Endodermal cell (in vitro differentiated cells): ENCODE measurements around the gene ZCCHC14. TPM values are rescaled to one million over a fixed set of nuclear protein-coding genes. Genes with fewer than 3 reads are reported as not detected.
A peak's percentile ranks its signal among the peaks of the same experiment; 100 is the strongest.

Source experiments
- DNase-seq: peaks from one replicate; pipeline ENCODE4 v3.0.0-alpha.2; 2017
- H3K27ac ChIP-seq: 2 replicates; pipeline ENCODE4 v1.5.1; 2013; ENCODE audit warnings: mild to moderate bottlenecking, low read depth, low read length, moderate library complexity
- H3K27me3 ChIP-seq: 2 replicates; pipeline ENCODE4 v1.6.1; 2013; ENCODE audit warnings: mild to moderate bottlenecking, low read length, moderate library complexity; ENCODE audit not compliant: insufficient read depth, control insufficient read depth, poor library complexity, severe bottlenecking
- H3K36me3 ChIP-seq: 2 replicates; pipeline ENCODE4 v1.7.0; 2013; ENCODE audit warnings: mild to moderate bottlenecking, low read length, moderate library complexity; ENCODE audit not compliant: control insufficient read depth, insufficient read depth
- H3K4me1 ChIP-seq: one replicate; pipeline ENCODE4 v1.7.0; 2013; ENCODE audit warnings: low read length; ENCODE audit not compliant: control insufficient read depth, insufficient read depth
- H3K4me3 ChIP-seq: 2 replicates; pipeline ENCODE4 v1.5.1; 2013; ENCODE audit warnings: mild to moderate bottlenecking, low read length, moderate library complexity
- H3K9ac ChIP-seq: 2 replicates; pipeline ENCODE4 v1.6.1; 2013; ENCODE audit warnings: mild to moderate bottlenecking, low read length, moderate library complexity; ENCODE audit not compliant: poor library complexity, severe bottlenecking; ENCODE audit errors: extremely low read depth
- H3K9me3 ChIP-seq: 2 replicates; pipeline ENCODE4 v1.6.1; 2013; ENCODE audit warnings: mild to moderate bottlenecking, low read length, moderate library complexity; ENCODE audit not compliant: control insufficient read depth
- H3K27ac Mint-ChIP-seq: 2 replicates; pipeline ENCODE4 v1.8.0; 2020; ENCODE audit warnings: mixed read lengths
- H3K27me3 Mint-ChIP-seq: 2 replicates; pipeline ENCODE4 v1.8.0; 2021; ENCODE audit warnings: mild to moderate bottlenecking, mixed read lengths; ENCODE audit not compliant: insufficient read depth
- H3K36me3 Mint-ChIP-seq: 2 replicates; pipeline ENCODE4 v1.8.0; 2020; ENCODE audit warnings: low read depth, mixed read lengths
- H3K4me1 Mint-ChIP-seq: 2 replicates; pipeline ENCODE4 v1.8.0; 2020; ENCODE audit warnings: mixed read lengths
- H3K4me3 Mint-ChIP-seq: 2 replicates; pipeline ENCODE4 v1.8.0; 2020; ENCODE audit warnings: mild to moderate bottlenecking, moderate library complexity, mixed read lengths
- H3K9me3 Mint-ChIP-seq: 2 replicates; pipeline ENCODE4 v1.8.0; 2020; ENCODE audit warnings: mild to moderate bottlenecking, mixed read lengths
- WGBS, 2 experiments: methylation state at CpG; one replicate each; pipeline versions ENCODE4 v1.1.5 to v1.1.7; 2013; ENCODE audit warnings: missing lambda C conversion rate in 2 of 2, mixed read lengths in 1 of 2; ENCODE audit not compliant: insufficient coverage in 1 of 2, insufficient read length in 1 of 2; 5-methylcytosine and 5-hydroxymethylcytosine counted together
- total RNA-seq, 2 donors: library from RNA; stranded (reverse); fragmentation: NEBNext Ultra II Directional in 1 of 2; extraction: Animal tissue kit (Norgen Biotek cat#: 25700) in 1 of 2; gene quantifications; 2 replicates in 1 of 2; 3 replicates in 1 of 2; pipeline ENCODE4 v1.2.1, GENCODE V29; 2021
- TF ChIP-seq, protein P1 (sequence below): fragments of 200-600 bp; sonication (generic); conservative IDR thresholded peaks from 2 replicates; pipeline ENCODE4 v1.5.0; 2021; ENCODE audit warnings: antibody characterized with exemption, mild to moderate bottlenecking

The ZCCHC14 gene
- total RNA-seq, 2 donors from 2014 or later, result 27.3 to 33.7 TPM

DNA sequence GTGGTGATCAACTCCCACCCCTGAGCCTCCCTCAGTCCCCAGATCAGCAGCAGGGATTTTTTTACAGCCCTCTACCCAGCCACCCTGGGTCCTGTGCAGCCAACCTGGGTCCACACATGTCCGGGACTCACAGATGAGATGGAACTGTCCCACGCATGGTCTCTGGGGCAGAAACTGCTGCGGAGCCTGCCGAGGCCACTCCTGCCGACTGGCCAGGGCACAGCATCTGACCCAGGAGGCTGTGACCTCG is 48.0 kb upstream of the ZCCHC14 start:
- 94 to 95% methylated on average over 4 to 6 of the region's 6 CpGs for WGBS, 2 experiments
- no peaks in the 10 kb centered on the region for H3K4me1 ChIP-seq
- H3K27ac ChIP-seq, result peak overlapping the region; percentile 82
- no peaks in the 10 kb centered on the region for H3K36me3 Mint-ChIP-seq
- TF ChIP-seq, protein P1, sequence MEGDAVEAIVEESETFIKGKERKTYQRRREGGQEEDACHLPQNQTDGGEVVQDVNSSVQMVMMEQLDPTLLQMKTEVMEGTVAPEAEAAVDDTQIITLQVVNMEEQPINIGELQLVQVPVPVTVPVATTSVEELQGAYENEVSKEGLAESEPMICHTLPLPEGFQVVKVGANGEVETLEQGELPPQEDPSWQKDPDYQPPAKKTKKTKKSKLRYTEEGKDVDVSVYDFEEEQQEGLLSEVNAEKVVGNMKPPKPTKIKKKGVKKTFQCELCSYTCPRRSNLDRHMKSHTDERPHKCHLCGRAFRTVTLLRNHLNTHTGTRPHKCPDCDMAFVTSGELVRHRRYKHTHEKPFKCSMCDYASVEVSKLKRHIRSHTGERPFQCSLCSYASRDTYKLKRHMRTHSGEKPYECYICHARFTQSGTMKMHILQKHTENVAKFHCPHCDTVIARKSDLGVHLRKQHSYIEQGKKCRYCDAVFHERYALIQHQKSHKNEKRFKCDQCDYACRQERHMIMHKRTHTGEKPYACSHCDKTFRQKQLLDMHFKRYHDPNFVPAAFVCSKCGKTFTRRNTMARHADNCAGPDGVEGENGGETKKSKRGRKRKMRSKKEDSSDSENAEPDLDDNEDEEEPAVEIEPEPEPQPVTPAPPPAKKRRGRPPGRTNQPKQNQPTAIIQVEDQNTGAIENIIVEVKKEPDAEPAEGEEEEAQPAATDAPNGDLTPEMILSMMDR, result no peak
- no peaks in the 10 kb centered on the region for H3K9me3 ChIP-seq
- H3K4me1 Mint-ChIP-seq, result no peaks in the 10 kb centered on the region
- H3K4me3 Mint-ChIP-seq, result no peak overlapping the region
- H3K4me3 ChIP-seq, result no peak overlapping the region
- H3K36me3 ChIP-seq, result no peaks in the 10 kb centered on the region
- H3K9ac ChIP-seq, result no peak overlapping the region
- H3K27me3 ChIP-seq, result no peaks in the 10 kb centered on the region
- peaks cover 5% of the 10 kb centered on the region for H3K27me3 Mint-ChIP-seq
- H3K9me3 Mint-ChIP-seq, result peaks cover 21% of the 10 kb centered on the region
- no peak for DNase-seq
- no peak overlapping the region for H3K27ac Mint-ChIP-seq

DNA sequence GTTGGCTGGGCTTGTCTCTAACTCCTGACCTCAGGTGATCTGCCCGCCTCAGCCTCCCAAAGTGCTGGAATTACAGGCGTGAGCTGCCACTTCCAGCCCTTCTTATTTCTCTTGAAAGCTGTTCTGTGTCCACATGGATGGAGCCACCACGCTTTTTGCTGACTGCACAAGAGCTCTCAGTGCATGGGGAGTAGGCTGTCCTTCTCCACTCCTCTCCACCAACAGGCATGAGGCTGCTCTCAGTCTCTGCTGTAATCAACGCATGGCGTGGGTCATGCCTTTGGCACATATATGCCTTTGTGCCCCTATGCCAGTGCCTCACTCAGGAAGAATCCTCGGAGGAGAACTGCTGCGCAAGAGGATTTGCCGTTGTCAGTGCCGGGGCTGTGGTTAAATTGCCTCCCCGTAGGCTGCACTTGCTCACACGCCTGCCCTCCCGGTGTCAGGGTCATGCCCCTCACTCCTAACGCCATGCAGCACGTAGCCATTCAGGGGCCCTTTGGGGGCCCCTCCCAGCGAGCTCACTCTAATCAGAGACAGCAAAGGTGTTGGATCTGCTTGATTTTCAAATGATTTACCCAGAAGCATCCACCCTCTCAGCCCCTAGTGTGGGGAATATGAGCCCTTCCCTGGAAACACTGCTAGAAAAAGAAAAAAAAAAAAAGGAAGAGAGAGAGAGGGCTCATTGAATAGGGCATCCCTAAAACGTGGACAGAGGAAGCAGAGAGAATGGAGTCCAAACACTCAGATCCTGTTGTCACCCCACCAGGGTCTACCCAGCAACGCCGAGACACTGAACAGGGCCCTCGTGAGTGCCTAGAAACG is 47.5 kb upstream of the ZCCHC14 start:
- Mint-ChIP-seq H3K9me3 (peaks cover 19% of the 10 kb centered on the region), H3K36me3 (no peaks in the 10 kb centered on the region), H3K27ac (no peak overlapping the region), H3K27me3 (peaks cover 5% of the 10 kb centered on the region), H3K4me1 (no peaks in the 10 kb centered on the region), H3K4me3 (no peak overlapping the region)
- 67 to 74% methylated on average over 15 to 20 of the region's 20 CpGs for WGBS, 2 experiments
- no peaks in the 10 kb centered on the region for H3K9me3 ChIP-seq
- no peak overlapping the region for H3K4me3 ChIP-seq
- peak overlapping the region; percentile 82 for H3K27ac ChIP-seq
- TF ChIP-seq, protein P1, result no peak
- no peak for DNase-seq
- no peaks in the 10 kb centered on the region for H3K36me3 ChIP-seq
- no peak overlapping the region for H3K9ac ChIP-seq
- H3K27me3 ChIP-seq, result no peaks in the 10 kb centered on the region
- no peaks in the 10 kb centered on the region for H3K4me1 ChIP-seq

DNA sequence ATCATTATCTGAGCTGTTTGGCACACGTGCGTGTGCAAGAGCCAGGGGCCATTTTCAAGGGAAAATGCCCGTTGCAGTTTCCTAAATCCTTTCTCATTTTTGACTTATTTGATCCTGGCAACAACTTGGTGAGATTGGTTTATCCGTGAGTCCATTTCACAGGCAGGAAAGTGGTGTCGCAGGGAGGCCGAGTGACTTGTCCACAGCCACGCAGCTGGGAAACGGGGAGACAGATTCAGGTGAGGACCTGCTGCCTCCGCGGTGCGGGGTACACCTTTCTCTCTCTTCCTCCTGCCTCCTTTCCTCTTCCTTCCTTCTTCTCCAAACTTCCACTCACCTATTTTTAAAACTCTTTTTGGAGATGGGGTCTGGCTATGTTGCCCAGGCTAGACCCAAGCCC is 46.3 kb upstream of the ZCCHC14 start:
- H3K4me3 ChIP-seq, result no peak overlapping the region
- Mint-ChIP-seq H3K27ac (no peak overlapping the region), H3K36me3 (no peaks in the 10 kb centered on the region), H3K27me3 (peaks cover 6% of the 10 kb centered on the region), H3K4me1 (no peaks in the 10 kb centered on the region), H3K9me3 (peaks cover 28% of the 10 kb centered on the region), H3K4me3 (no peak overlapping the region)
- H3K9ac ChIP-seq, result no peak overlapping the region
- no peaks in the 10 kb centered on the region for H3K36me3 ChIP-seq
- H3K27me3 ChIP-seq, result no peaks in the 10 kb centered on the region
- TF ChIP-seq, protein P1, result no peak
- H3K4me1 ChIP-seq, result no peaks in the 10 kb centered on the region
- WGBS, 2 experiments, result 86% methylated on average over 8 to 11 of the region's 11 CpGs
- no peak overlapping the region for H3K27ac ChIP-seq
- DNase-seq, result no peak
- H3K9me3 ChIP-seq, result no peaks in the 10 kb centered on the region
